Activated T-helper 2 cell treated with anti-CD3 and anti-CD28 coated beads, Interferon-gamma antibody, Interleukin-2, Interleukin-4, amounts not matched to agents 10 μg/mL and 5 μg/mL and 100 μg/mL, durations not matched to agents 14 hours and 24 hours and 36 hours (primary cell): ENCODE results near the gene ST6GALNAC3. TPM values are rescaled to one million over a fixed set of nuclear protein-coding genes. Genes with fewer than 3 reads are reported as not detected.
A peak's percentile ranks its signal among the peaks of the same experiment; 100 is the strongest.

Source experiments
- DNase-seq: peaks from one replicate; pipeline ENCODE4 v3.0.0; 2021; ENCODE audit warnings: low spot score
- H3K27ac Mint-ChIP-seq: one replicate; pipeline ENCODE4 v1.8.0; 2021; ENCODE audit warnings: mixed read lengths
- H3K27me3 Mint-ChIP-seq: one replicate; pipeline ENCODE4 v1.8.0; 2021; ENCODE audit warnings: low read depth, mixed read lengths
- H3K36me3 Mint-ChIP-seq: one replicate; pipeline ENCODE4 v1.8.0; 2021; ENCODE audit warnings: low read depth, mixed read lengths
- H3K4me1 Mint-ChIP-seq: one replicate; pipeline ENCODE4 v1.8.0; 2021; ENCODE audit warnings: low read depth, mixed read lengths
- H3K4me3 Mint-ChIP-seq: one replicate; pipeline ENCODE4 v1.8.0; 2021; ENCODE audit warnings: low read depth, mild to moderate bottlenecking, moderate library complexity, mixed read lengths
- H3K9me3 Mint-ChIP-seq: one replicate; pipeline ENCODE4 v1.8.0; 2021; ENCODE audit warnings: mixed read lengths
- intact Hi-C: fragments of 100-400 bp; cut with micrococcal nuclease; formaldehyde crosslinking; loops from one replicate; pipeline ENCODE4 v1.15.1; 2023
- total RNA-seq: library from RNA; stranded (reverse); gene quantifications from 2 replicates; pipeline ENCODE4 v1.2.3, GENCODE V29; 2022

Gene ST6GALNAC3
- total RNA-seq, 1 donor from 2014 or later = not detected

DNA sequence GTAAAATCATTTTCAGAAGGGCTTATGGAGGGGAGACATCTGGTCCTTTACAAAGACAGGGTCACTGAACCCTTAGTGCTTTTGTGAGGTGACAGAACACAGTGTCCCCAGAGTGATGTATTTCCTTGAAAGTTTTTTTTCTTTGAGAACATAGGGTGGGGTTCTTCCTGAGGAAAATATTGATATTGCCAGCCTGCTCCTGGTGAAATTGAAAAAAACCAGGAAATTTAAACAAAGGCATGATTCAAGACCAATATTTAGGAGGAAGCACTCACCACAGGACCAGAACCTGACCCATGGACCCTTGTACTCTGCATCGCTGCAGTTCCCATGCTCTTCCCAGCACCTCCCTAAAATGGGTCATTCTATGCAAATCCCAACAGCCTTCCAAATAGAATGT, 63.7 kb downstream of the ST6GALNAC3 start:
- H3K4me1 Mint-ChIP-seq = no peaks in the 10 kb centered on the region
- intact Hi-C loops = no loop called here
- H3K4me3 Mint-ChIP-seq = no peak overlapping the region
- no peak for DNase-seq
- H3K9me3 Mint-ChIP-seq = no peaks in the 10 kb centered on the region
- no peaks in the 10 kb centered on the region for H3K36me3 Mint-ChIP-seq
- H3K27me3 Mint-ChIP-seq = no peaks in the 10 kb centered on the region
- H3K27ac Mint-ChIP-seq = no peak overlapping the region

DNA sequence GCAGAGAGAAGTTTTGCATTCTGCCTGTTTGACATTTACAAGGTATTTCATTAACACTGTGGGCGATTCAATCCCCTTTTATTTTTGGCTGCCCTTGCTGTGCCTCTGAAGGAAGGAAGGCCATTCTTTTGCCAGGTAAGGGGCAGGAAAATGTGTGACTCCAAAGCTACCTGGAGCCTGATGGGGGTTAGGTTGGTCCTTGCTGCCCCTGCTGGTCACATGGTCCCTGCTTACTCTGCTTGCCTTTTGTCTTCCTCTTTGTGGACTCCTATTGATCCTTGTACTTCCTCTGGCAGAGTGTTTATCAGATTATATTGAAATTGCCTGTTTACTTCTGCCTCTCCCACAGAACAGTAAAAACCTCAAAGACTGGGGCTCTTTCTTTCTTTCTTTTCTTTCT, 65.7 kb downstream of the ST6GALNAC3 start:
- Mint-ChIP-seq H3K4me3 (no peak overlapping the region), H3K4me1 (no peaks in the 10 kb centered on the region), H3K27ac (no peak overlapping the region), H3K9me3 (no peaks in the 10 kb centered on the region), H3K36me3 (no peaks in the 10 kb centered on the region), H3K27me3 (no peaks in the 10 kb centered on the region)
- intact Hi-C loops = no loop called here
- DNase-seq = no peak

DNA sequence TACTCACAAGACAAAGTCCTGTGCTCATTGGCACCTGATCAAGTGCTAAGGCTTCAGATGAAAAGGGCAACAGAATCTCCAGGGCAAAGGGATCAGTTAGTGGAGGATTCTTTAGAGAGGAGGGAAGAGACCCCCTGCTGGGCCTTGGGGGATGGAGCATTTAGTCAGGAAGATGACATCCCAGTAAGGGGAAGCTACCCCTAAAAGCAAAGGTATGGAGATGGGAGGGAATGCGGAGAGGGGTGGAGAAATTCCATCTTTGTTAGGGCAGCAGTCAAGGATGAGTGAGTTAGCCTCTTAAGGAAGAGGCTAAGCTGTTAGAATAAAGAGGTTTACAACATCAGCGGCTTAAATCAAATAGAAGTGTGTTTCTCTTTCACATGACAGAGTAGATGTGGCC, 67.4 kb downstream of the ST6GALNAC3 start:
- intact Hi-C loops = no loop called here
- no peaks in the 10 kb centered on the region for H3K36me3 Mint-ChIP-seq
- H3K9me3 Mint-ChIP-seq = no peaks in the 10 kb centered on the region
- no peak overlapping the region for H3K27ac Mint-ChIP-seq
- peaks cover 4% of the 10 kb centered on the region for H3K27me3 Mint-ChIP-seq
- H3K4me3 Mint-ChIP-seq = no peak overlapping the region
- DNase-seq = no peak
- no peaks in the 10 kb centered on the region for H3K4me1 Mint-ChIP-seq

DNA sequence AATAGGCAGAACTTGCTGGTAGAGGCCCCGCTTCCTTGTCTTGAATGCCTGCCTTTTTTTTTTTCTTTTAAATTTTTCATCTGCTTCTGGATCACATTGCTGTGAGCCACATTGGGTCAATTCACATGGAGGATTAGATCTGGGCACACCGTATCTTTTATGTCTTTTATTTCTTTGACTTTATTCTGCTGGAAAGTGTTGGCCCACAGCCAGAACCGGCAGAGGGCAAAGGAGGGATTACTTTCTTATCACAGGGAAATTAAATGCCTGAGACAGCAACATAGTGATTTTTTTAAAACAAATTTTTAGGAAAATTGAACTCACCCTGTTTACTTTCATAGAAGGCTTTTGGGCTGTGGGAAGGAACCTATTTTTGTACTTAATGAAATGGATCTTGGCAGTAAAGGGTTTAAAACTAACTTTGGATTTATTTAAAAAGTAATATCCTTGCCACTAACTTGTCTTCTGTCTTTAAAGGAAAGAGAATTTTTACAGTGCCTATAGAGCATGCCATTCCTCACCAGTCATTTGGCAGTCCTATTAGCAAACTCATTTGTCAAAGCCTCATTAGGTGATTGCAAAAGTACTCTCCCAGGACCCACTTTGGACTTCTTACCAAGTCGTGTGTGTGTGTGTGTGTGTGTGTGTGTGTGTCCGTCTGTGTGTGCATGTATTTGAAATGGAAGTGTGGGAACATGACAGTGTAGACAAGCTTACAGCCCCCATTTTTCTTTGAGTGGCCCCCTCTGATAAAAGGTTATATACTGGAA, 68.4 kb downstream of the ST6GALNAC3 start:
- Mint-ChIP-seq H3K4me3 (no peak overlapping the region), H3K27me3 (peaks cover 7% of the 10 kb centered on the region), H3K4me1 (no peaks in the 10 kb centered on the region), H3K36me3 (no peaks in the 10 kb centered on the region), H3K27ac (no peak overlapping the region), H3K9me3 (no peaks in the 10 kb centered on the region)
- DNase-seq = no peak
- intact Hi-C loops = no loop called here

DNA sequence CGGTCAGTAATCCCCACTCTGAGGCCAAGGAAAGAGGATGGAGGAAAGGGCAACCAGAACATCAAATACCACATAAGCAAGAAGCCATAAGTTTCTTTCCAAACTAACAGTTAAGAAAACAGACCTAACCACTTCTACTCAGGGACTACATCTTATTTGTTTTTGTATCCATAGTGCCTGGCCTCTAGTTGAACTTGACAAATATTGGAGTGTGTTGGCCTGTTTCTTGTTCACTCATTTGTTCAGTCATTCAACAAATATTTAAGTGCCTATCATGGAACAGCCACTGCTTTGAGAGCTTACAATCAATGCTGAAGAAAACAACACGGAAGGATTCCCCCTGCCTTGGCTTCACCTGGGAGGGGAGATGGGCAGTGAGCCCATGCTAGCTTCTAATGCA, 69.7 kb downstream of the ST6GALNAC3 start:
- H3K4me3 Mint-ChIP-seq = no peak overlapping the region
- H3K9me3 Mint-ChIP-seq = no peaks in the 10 kb centered on the region
- peaks cover 13% of the 10 kb centered on the region for H3K27me3 Mint-ChIP-seq
- H3K27ac Mint-ChIP-seq = no peak overlapping the region
- intact Hi-C loops = no loop called here
- no peaks in the 10 kb centered on the region for H3K36me3 Mint-ChIP-seq
- DNase-seq = no peak
- no peaks in the 10 kb centered on the region for H3K4me1 Mint-ChIP-seq

DNA sequence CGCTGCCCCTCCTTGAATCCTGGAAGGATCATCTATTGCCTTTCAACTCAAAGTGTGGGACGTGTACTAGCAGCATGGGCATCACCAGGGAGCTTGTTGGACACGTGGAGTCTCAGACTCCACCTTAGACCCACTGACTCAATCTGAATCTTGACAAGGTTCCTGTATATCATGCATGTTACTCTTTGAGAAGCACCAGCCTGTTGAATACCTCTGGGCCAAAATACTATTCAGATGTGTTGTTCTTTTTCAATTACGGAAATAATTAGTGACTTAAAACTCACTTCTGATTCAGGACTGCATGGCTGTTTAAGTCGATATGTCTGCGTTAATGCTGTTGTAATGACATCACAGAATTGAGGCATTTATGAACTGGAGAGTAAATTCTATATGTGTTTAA, 70.8 kb downstream of the ST6GALNAC3 start:
- no peaks in the 10 kb centered on the region for H3K9me3 Mint-ChIP-seq
- H3K4me3 Mint-ChIP-seq = no peak overlapping the region
- no peak for DNase-seq
- no peaks in the 10 kb centered on the region for H3K36me3 Mint-ChIP-seq
- no peak overlapping the region for H3K27ac Mint-ChIP-seq
- H3K27me3 Mint-ChIP-seq = peaks cover 20% of the 10 kb centered on the region
- intact Hi-C loops = no loop called here
- H3K4me1 Mint-ChIP-seq = no peaks in the 10 kb centered on the region

DNA sequence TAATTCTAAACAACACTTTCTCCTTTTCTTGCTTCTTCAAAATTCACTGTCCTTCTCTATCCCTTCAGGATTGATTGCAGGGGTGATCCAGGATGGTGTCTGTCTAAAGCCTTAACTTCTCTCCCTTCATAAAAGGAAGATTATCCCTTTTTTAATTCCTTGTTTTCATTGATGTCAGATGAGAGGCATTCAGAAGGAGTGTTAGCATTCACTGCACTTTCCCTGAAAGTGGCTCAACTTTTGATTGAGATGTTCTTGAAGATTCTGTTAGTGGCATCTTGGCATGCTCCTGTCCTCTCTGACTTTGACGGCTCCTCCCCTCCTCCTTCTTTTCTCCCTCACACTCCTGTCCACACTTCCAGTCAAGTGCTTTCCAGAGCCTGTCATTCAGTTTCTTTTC, 71.6 kb downstream of the ST6GALNAC3 start:
- Mint-ChIP-seq H3K27ac (no peak overlapping the region), H3K9me3 (no peaks in the 10 kb centered on the region), H3K4me3 (no peak overlapping the region), H3K36me3 (no peaks in the 10 kb centered on the region), H3K27me3 (peaks cover 20% of the 10 kb centered on the region), H3K4me1 (no peaks in the 10 kb centered on the region)
- intact Hi-C loops = no loop called here
- no peak for DNase-seq

DNA sequence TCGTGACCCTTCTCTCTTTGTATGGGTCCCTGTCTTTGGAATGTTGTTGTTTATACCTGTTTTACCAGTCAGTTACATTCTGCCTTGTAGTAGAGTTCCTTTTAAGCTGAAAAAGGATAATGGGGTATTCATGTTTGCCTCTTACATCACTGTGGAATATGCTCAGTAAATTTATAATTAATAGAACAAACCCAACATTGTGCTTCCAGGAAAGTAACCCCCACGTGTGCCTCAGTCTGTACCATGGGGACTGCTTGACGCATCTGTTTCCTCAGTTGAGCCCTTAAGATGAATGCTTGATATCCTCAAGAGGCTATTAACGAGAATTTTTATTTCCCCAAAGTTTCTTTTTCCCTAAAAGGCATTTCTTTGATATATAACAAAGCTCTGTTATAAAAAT, 73.4 kb downstream of the ST6GALNAC3 start:
- Mint-ChIP-seq H3K4me3 (no peak overlapping the region), H3K27ac (no peak overlapping the region), H3K27me3 (peaks cover 20% of the 10 kb centered on the region), H3K4me1 (no peaks in the 10 kb centered on the region), H3K36me3 (no peaks in the 10 kb centered on the region), H3K9me3 (no peaks in the 10 kb centered on the region)
- DNase-seq = no peak
- intact Hi-C loops = no loop called here

DNA sequence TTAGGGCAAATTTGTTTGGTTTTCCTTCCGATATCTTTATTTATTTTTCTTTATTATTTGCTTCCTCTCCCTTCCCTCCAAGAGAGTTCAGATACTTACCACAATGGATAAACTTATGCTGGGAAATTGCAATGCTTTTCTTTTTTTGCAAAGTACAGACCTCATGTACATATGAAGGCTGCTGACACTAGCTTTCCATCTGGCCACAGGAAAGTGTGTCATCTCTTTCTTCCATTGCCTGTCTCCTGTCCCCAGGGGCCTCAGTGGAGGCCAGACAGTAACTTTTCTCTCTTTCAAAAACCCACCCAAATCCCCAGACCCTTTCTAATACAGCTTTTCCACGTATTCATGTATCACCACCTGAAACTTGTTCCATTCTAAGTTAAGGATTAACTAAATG, 73.9 kb downstream of the ST6GALNAC3 start:
- no peak overlapping the region for H3K4me3 Mint-ChIP-seq
- no peaks in the 10 kb centered on the region for H3K9me3 Mint-ChIP-seq
- H3K27ac Mint-ChIP-seq = no peak overlapping the region
- no peaks in the 10 kb centered on the region for H3K36me3 Mint-ChIP-seq
- H3K27me3 Mint-ChIP-seq = peaks cover 20% of the 10 kb centered on the region
- no peak for DNase-seq
- H3K4me1 Mint-ChIP-seq = no peaks in the 10 kb centered on the region
- intact Hi-C loops = no loop called here

DNA sequence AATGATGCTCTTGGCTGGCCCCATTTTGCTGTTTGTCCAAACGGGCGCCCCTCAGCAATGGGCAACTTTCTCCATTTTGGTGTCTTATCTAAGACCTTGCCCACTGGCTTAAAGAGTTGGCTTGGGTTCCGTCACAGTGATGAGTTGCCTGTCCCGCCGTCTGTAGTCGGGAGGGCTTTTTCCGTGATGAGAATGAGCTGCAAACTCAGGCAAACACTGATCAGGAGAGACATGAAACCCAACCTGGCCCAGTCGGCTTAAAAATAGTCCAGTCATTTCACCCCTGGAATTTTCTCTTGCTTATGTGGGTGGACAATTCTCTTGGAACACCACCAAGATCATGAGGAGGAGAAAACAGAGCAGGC, 79.3 kb downstream of the ST6GALNAC3 start:
- intact Hi-C loops = loop anchor here (1.0 to 10.0 kb wide), 9 partner anchors 113 to 989 kb away; partner anchors contain the start of gene ST6GALNAC5
- peaks cover 8% of the 10 kb centered on the region for H3K27me3 Mint-ChIP-seq
- H3K4me3 Mint-ChIP-seq = no peak overlapping the region
- DNase-seq = no peak
- H3K27ac Mint-ChIP-seq = no peak overlapping the region
- peaks cover 11% of the 10 kb centered on the region for H3K4me1 Mint-ChIP-seq
- H3K36me3 Mint-ChIP-seq = no peaks in the 10 kb centered on the region
- no peaks in the 10 kb centered on the region for H3K9me3 Mint-ChIP-seq

DNA sequence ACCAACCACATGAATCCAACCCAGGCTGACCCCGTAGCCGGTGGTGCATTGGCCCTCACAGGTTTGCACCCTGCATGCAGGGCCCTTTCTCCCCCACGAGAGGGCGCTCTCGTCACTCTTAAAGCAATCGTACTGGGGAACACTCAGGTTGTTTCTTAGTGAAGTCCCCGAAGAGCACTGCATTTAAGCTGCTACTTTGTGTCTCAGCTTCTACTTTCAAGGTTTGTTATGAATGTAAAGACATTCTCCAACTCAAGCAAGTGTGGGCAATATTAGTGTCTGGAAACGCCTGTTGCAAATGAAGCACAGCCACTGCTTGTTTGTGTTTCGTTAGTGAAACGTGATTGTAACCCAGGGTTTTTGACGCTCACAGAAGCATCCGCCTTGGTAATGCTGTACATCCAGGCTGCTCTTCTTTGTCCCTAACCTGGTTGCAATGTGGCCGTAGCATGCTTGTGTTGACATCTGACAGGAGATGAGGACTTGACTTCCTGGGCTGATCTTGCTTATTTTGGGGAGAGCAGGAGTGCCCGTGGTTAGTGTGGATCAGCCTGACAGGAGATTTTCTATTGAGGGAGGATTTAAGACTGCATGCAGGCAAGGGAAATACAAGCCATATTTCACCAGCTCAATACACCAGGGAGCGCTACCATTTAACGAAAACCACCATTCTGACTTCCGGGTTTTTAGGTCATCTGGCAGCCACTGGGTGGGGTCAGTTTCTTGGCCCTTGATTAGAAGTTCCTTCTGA, 79.8 kb downstream of the ST6GALNAC3 start:
- DNase-seq = peak; percentile 70
- no peaks in the 10 kb centered on the region for H3K36me3 Mint-ChIP-seq
- intact Hi-C loops = loop anchor here (1.0 to 10.0 kb wide), 9 partner anchors 113 to 989 kb away; partner anchors contain the start of gene ST6GALNAC5
- H3K27me3 Mint-ChIP-seq = peaks cover 7% of the 10 kb centered on the region
- H3K4me1 Mint-ChIP-seq = peaks cover 11% of the 10 kb centered on the region
- peak overlapping the region; percentile 79 for H3K4me3 Mint-ChIP-seq
- H3K27ac Mint-ChIP-seq = peak overlapping the region; percentile 91
- H3K9me3 Mint-ChIP-seq = no peaks in the 10 kb centered on the region

DNA sequence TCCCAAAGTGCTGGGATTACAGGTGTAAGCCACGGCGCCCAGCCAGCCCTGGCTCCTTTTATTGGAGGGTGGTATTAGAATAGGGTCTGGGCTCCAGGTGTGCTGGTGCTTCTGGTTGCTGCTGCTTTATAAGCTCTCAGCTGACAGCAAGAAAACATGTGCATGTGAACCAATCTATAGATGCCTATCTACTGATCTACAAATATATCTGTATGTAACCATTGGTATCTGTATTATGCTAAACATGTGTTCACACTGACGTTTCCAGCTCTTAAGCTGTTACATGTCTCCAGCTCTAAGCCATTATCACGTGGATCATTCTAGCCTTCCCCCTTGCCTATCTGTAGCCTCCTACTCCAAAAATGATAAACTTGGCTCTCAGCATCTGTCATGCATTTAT, 82.4 kb downstream of the ST6GALNAC3 start:
- H3K4me1 Mint-ChIP-seq = peaks cover 11% of the 10 kb centered on the region
- H3K36me3 Mint-ChIP-seq = no peaks in the 10 kb centered on the region
- no peak overlapping the region for H3K4me3 Mint-ChIP-seq
- DNase-seq = no peak
- no peak overlapping the region for H3K27ac Mint-ChIP-seq
- intact Hi-C loops = loop anchor here (10.0 kb wide), 2 partner anchors 398 to 708 kb away; partner anchors contain the start of gene ST6GALNAC5
- no peaks in the 10 kb centered on the region for H3K9me3 Mint-ChIP-seq
- no peaks in the 10 kb centered on the region for H3K27me3 Mint-ChIP-seq

DNA sequence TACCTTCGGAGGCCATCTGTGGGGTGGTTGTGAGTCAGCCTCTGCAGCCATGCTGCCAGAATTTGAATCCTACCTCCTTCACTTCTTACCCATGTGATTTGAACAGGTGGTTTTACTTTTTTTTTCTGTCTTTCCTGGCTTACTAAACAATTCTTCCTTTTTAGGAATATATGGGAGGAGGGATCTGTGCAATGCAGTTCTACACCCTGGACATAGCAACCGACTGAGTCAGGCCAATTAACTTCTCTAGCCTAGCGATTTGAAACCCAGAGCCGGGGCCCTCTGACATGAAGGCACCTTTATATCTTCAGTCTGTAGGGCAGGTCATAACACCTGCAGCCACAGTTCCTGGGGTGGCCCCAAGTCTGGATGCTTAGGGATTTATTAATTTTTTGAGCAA, 83.6 kb downstream of the ST6GALNAC3 start:
- Mint-ChIP-seq H3K4me3 (no peak overlapping the region), H3K27ac (no peak overlapping the region), H3K36me3 (no peaks in the 10 kb centered on the region), H3K27me3 (no peaks in the 10 kb centered on the region), H3K9me3 (no peaks in the 10 kb centered on the region), H3K4me1 (peaks cover 11% of the 10 kb centered on the region)
- intact Hi-C loops = loop anchor here (10.0 kb wide), 2 partner anchors 397 to 707 kb away; partner anchors contain the start of gene ST6GALNAC5
- no peak for DNase-seq
